Activated naive CD8-positive, alpha-beta T cell treated with anti-CD3 and anti-CD28 coated beads for 36 hours (primary cell): ENCODE data around the gene CELA3A. TPM values are rescaled to one million over a fixed set of nuclear protein-coding genes. Genes with fewer than 3 reads are reported as not detected.
"Not testable (repeated sequence)": the region's sequence is repeated elsewhere in the genome, so short reads cannot be mapped to it uniquely, and the experiment has no call there.

Source experiments
- DNase-seq: peaks from one replicate; pipeline ENCODE4 v3.0.0; 2021
- H3K27ac Mint-ChIP-seq: one replicate; pipeline ENCODE4 v1.8.0; 2022; ENCODE audit warnings: mild to moderate bottlenecking, moderate library complexity, mixed read lengths
- H3K27me3 Mint-ChIP-seq: one replicate; pipeline ENCODE4 v1.8.0; 2022; ENCODE audit warnings: mild to moderate bottlenecking, mixed read lengths
- H3K36me3 Mint-ChIP-seq: one replicate; pipeline ENCODE4 v1.8.0; 2021; ENCODE audit warnings: mild to moderate bottlenecking, mixed read lengths
- H3K4me1 Mint-ChIP-seq: one replicate; pipeline ENCODE4 v1.8.0; 2021; ENCODE audit warnings: mixed read lengths
- H3K4me3 Mint-ChIP-seq: one replicate; pipeline ENCODE4 v1.8.0; 2022; ENCODE audit warnings: mild to moderate bottlenecking, moderate library complexity, mixed read lengths
- H3K9me3 Mint-ChIP-seq: one replicate; pipeline ENCODE4 v1.8.0; 2022; ENCODE audit warnings: mixed read lengths
- total RNA-seq, 2 experiments: library from RNA; stranded (reverse); gene quantifications; one replicate each; pipeline ENCODE4 v1.2.3, GENCODE V29; 2021

CELA3A gene
- total RNA-seq, 2 experiments from 2014 or later = not detected

GRCh38 chr1:21998624-21999294 is 2.7 kb upstream of the CELA3A start:
- not testable (repeated sequence) for H3K4me3 Mint-ChIP-seq, DNase-seq, H3K4me1 Mint-ChIP-seq, H3K27me3 Mint-ChIP-seq, H3K27ac Mint-ChIP-seq, H3K9me3 Mint-ChIP-seq, H3K36me3 Mint-ChIP-seq

- DNase-seq, H3K9me3 Mint-ChIP-seq, H3K4me3 Mint-ChIP-seq, H3K27me3 Mint-ChIP-seq, H3K36me3 Mint-ChIP-seq, H3K4me1 Mint-ChIP-seq, H3K27ac Mint-ChIP-seq: not testable (repeated sequence)
These were observed 1.8 kb upstream of the CELA3A start for GRCh38 chr1:21999645-22000044.

- not testable (repeated sequence) for DNase-seq, H3K4me1 Mint-ChIP-seq, H3K9me3 Mint-ChIP-seq, H3K27ac Mint-ChIP-seq, H3K36me3 Mint-ChIP-seq, H3K4me3 Mint-ChIP-seq, H3K27me3 Mint-ChIP-seq
These were observed 1.0 kb downstream of the CELA3A start for GRCh38 chr1:22002461-22002860.

GRCh38 chr1:22002875-22003274 is 1.4 kb downstream of the CELA3A start:
- H3K27ac Mint-ChIP-seq, H3K36me3 Mint-ChIP-seq, H3K4me3 Mint-ChIP-seq, H3K9me3 Mint-ChIP-seq, H3K4me1 Mint-ChIP-seq, DNase-seq, H3K27me3 Mint-ChIP-seq: not testable (repeated sequence)

GRCh38 chr1:22003959-22004358 is 2.5 kb downstream of the CELA3A start:
- not testable (repeated sequence) for H3K9me3 Mint-ChIP-seq, H3K27me3 Mint-ChIP-seq, H3K36me3 Mint-ChIP-seq, H3K4me3 Mint-ChIP-seq, H3K27ac Mint-ChIP-seq, DNase-seq, H3K4me1 Mint-ChIP-seq

GRCh38 chr1:22005261-22006149 is 4.0 kb downstream of the CELA3A start:
- H3K27me3 Mint-ChIP-seq, H3K27ac Mint-ChIP-seq, H3K9me3 Mint-ChIP-seq, H3K36me3 Mint-ChIP-seq, H3K4me3 Mint-ChIP-seq, H3K4me1 Mint-ChIP-seq: not testable (repeated sequence)
- peak; percentile 39 for DNase-seq

- H3K4me3 Mint-ChIP-seq, H3K27me3 Mint-ChIP-seq, DNase-seq, H3K27ac Mint-ChIP-seq, H3K4me1 Mint-ChIP-seq, H3K9me3 Mint-ChIP-seq, H3K36me3 Mint-ChIP-seq: not testable (repeated sequence)
These were observed 5.3 kb downstream of the CELA3A start for GRCh38 chr1:22006736-22007135.

GRCh38 chr1:22007262-22007661 is 5.8 kb downstream of the CELA3A start:
- H3K27ac Mint-ChIP-seq, H3K4me1 Mint-ChIP-seq, DNase-seq, H3K4me3 Mint-ChIP-seq, H3K9me3 Mint-ChIP-seq, H3K27me3 Mint-ChIP-seq, H3K36me3 Mint-ChIP-seq: not testable (repeated sequence)

- DNase-seq, H3K36me3 Mint-ChIP-seq, H3K27ac Mint-ChIP-seq, H3K4me3 Mint-ChIP-seq, H3K9me3 Mint-ChIP-seq, H3K4me1 Mint-ChIP-seq, H3K27me3 Mint-ChIP-seq: not testable (repeated sequence)
These were observed 8.1 kb downstream of the CELA3A start for GRCh38 chr1:22009566-22009965.

- not testable (repeated sequence) for H3K9me3 Mint-ChIP-seq, H3K4me1 Mint-ChIP-seq, H3K27me3 Mint-ChIP-seq, H3K36me3 Mint-ChIP-seq, H3K27ac Mint-ChIP-seq, DNase-seq, H3K4me3 Mint-ChIP-seq
These were observed 11.3 kb downstream of the CELA3A start for GRCh38 chr1:22012752-22013151.

- H3K4me1 Mint-ChIP-seq = peaks cover 12% of the 10 kb centered on the region
- H3K9me3 Mint-ChIP-seq, H3K36me3 Mint-ChIP-seq, H3K4me3 Mint-ChIP-seq, H3K27ac Mint-ChIP-seq, DNase-seq, H3K27me3 Mint-ChIP-seq: not testable (repeated sequence)
These were observed 13.2 kb downstream of the CELA3A start for GRCh38 chr1:22014575-22015206.

- peaks cover 20% of the 10 kb centered on the region for H3K4me1 Mint-ChIP-seq
- peak overlapping the region; percentile 30 for H3K4me3 Mint-ChIP-seq
- peaks cover 3% of the 10 kb centered on the region for H3K36me3 Mint-ChIP-seq
- H3K9me3 Mint-ChIP-seq = no peaks in the 10 kb centered on the region
- peak; percentile 61 for DNase-seq
- H3K27ac Mint-ChIP-seq = peak overlapping the region; percentile 57
- H3K27me3 Mint-ChIP-seq = no peaks in the 10 kb centered on the region
These were observed 17.4 kb downstream of the CELA3A start for GRCh38 chr1:22018583-22019559.

GRCh38 chr1:22021061-22021460 is 19.6 kb downstream of the CELA3A start:
- DNase-seq = no peak
- H3K9me3 Mint-ChIP-seq = no peaks in the 10 kb centered on the region
- H3K4me1 Mint-ChIP-seq = peaks cover 31% of the 10 kb centered on the region
- peaks cover 6% of the 10 kb centered on the region for H3K36me3 Mint-ChIP-seq
- no peaks in the 10 kb centered on the region for H3K27me3 Mint-ChIP-seq
- no peak overlapping the region for H3K27ac Mint-ChIP-seq
- H3K4me3 Mint-ChIP-seq = no peak overlapping the region

- no peaks in the 10 kb centered on the region for H3K27me3 Mint-ChIP-seq
- peaks cover 44% of the 10 kb centered on the region for H3K4me1 Mint-ChIP-seq
- peak overlapping the region; percentile 98 for H3K4me3 Mint-ChIP-seq
- H3K9me3 Mint-ChIP-seq = no peaks in the 10 kb centered on the region
- H3K27ac Mint-ChIP-seq = peak overlapping the region; percentile 99
- DNase-seq = peak; percentile 84
- H3K36me3 Mint-ChIP-seq = peaks cover 11% of the 10 kb centered on the region
These were observed 23.3 kb downstream of the CELA3A start for GRCh38 chr1:22024485-22025367.
